Measurements from ENCODE around the gene TCAIM.
"Not testable (repeated sequence)": the region's sequence is repeated elsewhere in the genome, so short reads cannot be mapped to it uniquely, and the experiment has no call there.

Gene TCAIM

DNA sequence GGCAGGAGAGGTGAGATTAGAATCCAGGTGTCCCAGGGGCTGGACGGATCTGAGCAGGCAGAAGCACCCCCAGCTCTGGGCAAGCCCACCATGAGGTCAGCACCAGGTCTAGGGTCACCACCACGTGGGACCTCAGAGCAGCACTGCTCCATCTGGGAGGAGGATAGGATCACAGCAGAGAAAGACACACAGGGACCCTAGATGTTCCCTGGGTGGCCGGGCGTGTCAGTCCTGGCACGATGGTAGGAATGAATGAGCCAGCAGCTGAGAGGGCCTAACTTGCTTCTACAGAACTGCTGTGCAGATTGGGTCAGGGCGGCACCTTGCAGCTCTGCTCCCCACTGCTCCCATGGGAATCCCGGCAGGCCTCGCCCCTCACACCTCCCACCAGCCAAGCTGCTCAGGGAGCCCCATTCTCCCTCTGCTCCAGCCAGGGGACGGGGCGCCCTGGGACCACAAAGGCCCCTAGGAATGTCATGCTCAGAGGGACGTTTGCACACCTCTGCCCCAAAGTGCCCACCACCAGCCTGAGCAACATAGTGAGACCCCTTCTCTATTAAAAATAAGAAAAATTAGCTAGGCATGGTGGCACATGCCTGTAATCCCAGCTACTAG lies 72.6 kb downstream of the TCAIM start:
- Histone ChIP-seq H3K9ac (ENCODE audit: low read length in 5 of 5) (no peak overlapping the region), H3K27ac (ENCODE audit: low read depth, low read length) (no peak overlapping the region), H3K4me3 (ENCODE audit: low read depth in 1 of 5, low read length in 5 of 5) (no peak overlapping the region), H3K27me3 (ENCODE audit: control insufficient read depth in 5 of 5, insufficient read depth in 4 of 5, low read length in 5 of 5) (no peaks in the 10 kb centered on the region), H3K4me1 (ENCODE audit: control insufficient read depth in 5 of 5, insufficient read depth in 5 of 5, low read length in 5 of 5) (no peaks in the 10 kb centered on the region), H3K36me3 (ENCODE audit: control insufficient read depth in 5 of 5, insufficient read depth in 5 of 5, low read length in 5 of 5) (peaks cover 0 to 4% (median 3%) of the 10 kb centered on the region in 5 donors), H3K9me3 (ENCODE audit: control insufficient read depth in 5 of 5, low read length in 5 of 5) (no peaks in the 10 kb centered on the region)

DNA sequence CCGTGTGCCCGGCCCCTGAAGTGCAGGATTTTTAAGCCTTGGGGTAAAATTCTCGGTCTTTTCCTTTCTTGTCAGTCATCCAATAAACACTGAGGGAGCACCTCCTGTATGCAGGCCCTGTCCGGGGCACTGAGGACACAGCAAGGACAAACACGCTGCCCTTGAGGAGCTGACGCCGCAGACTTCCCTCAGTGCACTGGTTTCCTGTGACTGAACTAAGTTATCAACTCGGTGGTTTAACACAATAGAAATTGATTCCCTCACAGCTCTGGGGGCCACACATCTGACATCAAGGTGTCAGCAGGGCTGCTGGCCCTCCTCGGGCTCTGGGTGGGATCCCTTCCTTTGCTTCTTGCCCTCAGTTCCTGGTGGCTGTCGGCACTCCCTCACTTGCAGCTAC lies 73.8 kb downstream of the TCAIM start:
- Histone ChIP-seq H3K9me3 (ENCODE audit: control insufficient read depth in 5 of 5, low read length in 5 of 5) (no peaks in the 10 kb centered on the region), H3K9ac (ENCODE audit: low read length in 5 of 5) (no peak overlapping the region), H3K36me3 (ENCODE audit: control insufficient read depth in 5 of 5, insufficient read depth in 5 of 5, low read length in 5 of 5) (peaks cover 0 to 4% (median 3%) of the 10 kb centered on the region in 5 donors), H3K4me3 (ENCODE audit: low read depth in 1 of 5, low read length in 5 of 5) (no peak overlapping the region), H3K27ac (ENCODE audit: low read depth, low read length) (no peak overlapping the region), H3K27me3 (ENCODE audit: control insufficient read depth in 5 of 5, insufficient read depth in 4 of 5, low read length in 5 of 5) (no peaks in the 10 kb centered on the region), H3K4me1 (ENCODE audit: control insufficient read depth in 5 of 5, insufficient read depth in 5 of 5, low read length in 5 of 5) (no peaks in the 10 kb centered on the region)

DNA sequence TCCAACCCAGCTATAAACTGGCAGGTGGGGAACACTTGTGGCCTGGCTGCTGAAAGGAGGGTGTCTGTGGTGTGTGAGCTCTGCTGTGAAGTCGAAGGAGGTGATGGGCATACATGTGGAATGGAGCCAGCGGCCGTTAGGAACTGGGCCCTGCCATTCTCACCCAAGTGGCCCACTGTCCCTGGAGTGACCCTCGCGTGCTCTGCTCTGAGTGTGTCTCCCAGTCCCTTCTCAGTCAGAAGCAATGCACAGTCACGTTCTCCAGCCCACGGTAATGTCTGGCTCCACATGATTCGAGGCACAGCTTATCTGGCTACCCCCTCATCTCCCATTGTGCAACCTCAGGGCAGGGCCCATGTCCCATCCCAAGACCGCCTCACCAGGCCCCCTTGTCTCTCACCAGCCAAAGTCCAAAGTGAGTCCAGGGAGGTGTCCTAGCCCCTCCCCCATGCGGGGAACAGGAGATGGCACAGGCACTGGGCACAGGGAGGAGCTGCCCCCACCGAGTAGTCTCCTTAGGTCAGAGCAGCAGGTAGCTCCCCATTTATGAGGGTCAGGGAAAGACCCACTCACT lies 76.0 kb downstream of the TCAIM start:
- Histone ChIP-seq H3K27ac (ENCODE audit: low read depth, low read length) (no peak overlapping the region), H3K4me3 (ENCODE audit: low read depth in 1 of 5, low read length in 5 of 5) (no peak overlapping the region), H3K4me1 (ENCODE audit: control insufficient read depth in 5 of 5, insufficient read depth in 5 of 5, low read length in 5 of 5) (no peaks in the 10 kb centered on the region), H3K9ac (ENCODE audit: low read length in 5 of 5) (no peak overlapping the region), H3K27me3 (ENCODE audit: control insufficient read depth in 5 of 5, insufficient read depth in 4 of 5, low read length in 5 of 5) (no peaks in the 10 kb centered on the region), H3K36me3 (ENCODE audit: control insufficient read depth in 5 of 5, insufficient read depth in 5 of 5, low read length in 5 of 5) (peaks cover 0 to 1% (median 0%) of the 10 kb centered on the region in 5 donors), H3K9me3 (ENCODE audit: control insufficient read depth in 5 of 5, low read length in 5 of 5) (no peaks in the 10 kb centered on the region)

DNA sequence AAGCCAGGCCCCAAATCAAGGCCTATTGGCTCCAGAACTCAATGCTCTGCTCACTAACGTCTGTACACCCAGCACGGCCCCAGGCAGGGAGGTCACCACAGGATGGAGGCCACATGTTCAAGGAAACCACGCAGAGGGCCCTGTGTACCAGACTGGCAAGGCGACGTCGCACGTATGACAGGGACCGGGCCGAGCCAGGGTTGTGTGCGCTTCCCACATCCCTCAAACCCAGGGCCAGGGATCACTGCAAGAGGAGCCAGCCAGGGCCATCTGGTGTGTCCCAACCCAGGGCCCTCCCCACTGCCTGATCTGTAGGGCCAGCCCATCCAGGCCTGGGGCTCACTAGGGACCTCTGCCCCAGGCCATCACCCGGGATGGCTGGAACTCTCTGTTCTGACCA lies 76.9 kb downstream of the TCAIM start:
- H3K9ac ChIP-seq (ENCODE audit: low read length in 5 of 5) = no peak overlapping the region

DNA sequence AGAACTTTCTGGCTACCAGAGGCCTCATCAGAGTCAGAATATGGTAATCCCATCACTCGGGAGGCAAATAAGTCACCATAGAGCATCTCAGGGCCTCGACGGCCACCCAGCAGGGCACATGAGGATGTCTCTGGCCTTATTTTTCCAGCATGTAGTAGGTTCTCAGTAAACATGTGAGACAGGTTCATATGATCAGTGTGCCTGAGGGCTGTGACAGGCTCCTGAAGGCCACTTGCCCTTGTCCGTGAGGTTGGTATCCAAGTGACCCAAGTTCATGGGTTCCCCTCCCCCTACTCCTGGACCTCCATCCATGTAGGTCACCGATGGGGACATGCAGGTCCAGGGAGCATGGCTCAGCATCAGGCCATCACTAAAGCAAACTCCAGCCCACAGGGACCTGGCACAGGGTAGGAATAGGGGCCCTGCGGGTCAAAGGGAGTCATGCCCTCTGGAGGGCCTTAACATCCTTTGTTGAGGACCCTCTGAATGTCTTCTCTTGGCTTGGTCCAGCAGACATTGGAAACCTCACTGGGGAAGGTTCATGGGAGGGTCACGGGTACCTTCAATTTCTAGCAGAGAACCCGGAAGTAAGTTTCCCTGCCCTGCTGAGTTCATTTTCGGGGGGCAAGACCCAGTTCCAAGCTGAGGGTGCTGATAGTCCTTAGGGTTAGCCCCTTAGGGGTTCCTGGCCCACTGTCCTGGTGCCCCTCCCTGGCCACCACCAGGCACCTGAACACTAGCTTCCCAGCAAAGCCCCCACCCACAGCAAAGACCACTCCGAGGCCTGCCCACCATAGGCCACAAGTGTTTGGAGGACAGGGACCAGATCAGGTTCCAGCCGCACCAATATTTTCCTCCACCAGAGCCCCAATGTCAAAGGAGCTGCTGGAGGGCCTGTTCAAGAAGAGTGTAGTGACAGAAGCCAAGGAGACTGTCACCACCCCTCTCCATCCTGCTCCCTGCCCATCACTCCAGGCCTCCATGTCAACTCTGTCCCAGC lies 77.8 kb downstream of the TCAIM start:
- no peak overlapping the region for H3K4me3 ChIP-seq (ENCODE audit: low read depth in 1 of 5, low read length in 5 of 5)

More for the DNA sequence above, 76.9 kb downstream of the TCAIM start:
- H3K36me3 ChIP-seq (ENCODE audit: control insufficient read depth in 5 of 5, insufficient read depth in 5 of 5, low read length in 5 of 5) = no peaks in the 10 kb centered on the region
- no peaks in the 10 kb centered on the region for H3K9me3 ChIP-seq (ENCODE audit: control insufficient read depth in 5 of 5, low read length in 5 of 5)
- no peak overlapping the region for H3K4me3 ChIP-seq (ENCODE audit: low read depth in 1 of 5, low read length in 5 of 5)
- no peaks in the 10 kb centered on the region for H3K27me3 ChIP-seq (ENCODE audit: control insufficient read depth in 5 of 5, insufficient read depth in 4 of 5, low read length in 5 of 5)
- H3K4me1 ChIP-seq (ENCODE audit: control insufficient read depth in 5 of 5, insufficient read depth in 5 of 5, low read length in 5 of 5) = no peaks in the 10 kb centered on the region
- H3K27ac ChIP-seq (ENCODE audit: low read depth, low read length) = no peak overlapping the region

DNA sequence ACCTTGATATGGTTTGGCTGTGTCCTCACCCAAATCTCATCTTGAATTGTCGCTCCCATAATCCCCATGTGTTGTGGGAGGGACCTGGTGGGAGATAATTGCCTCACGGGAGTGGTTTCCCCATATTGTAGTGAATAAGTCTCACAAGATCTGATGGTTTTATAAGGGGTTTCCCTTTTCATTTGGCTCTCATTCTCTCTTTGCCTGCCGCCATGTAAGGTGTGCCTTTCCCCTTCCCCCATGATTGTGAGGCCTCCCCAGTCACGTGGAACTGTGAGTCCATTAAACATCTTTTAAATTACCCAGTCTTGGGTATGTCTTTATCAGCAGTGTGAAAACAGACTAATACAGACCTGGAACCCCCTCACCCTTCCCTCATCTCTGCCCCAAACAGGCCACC lies 79.6 kb downstream of the TCAIM start:
- not testable (repeated sequence) for H3K36me3 ChIP-seq (ENCODE audit: control insufficient read depth in 5 of 5, insufficient read depth in 5 of 5, low read length in 5 of 5); H3K4me1 ChIP-seq (ENCODE audit: control insufficient read depth in 5 of 5, insufficient read depth in 5 of 5, low read length in 5 of 5); H3K27me3 ChIP-seq (ENCODE audit: control insufficient read depth in 5 of 5, insufficient read depth in 4 of 5, low read length in 5 of 5); H3K9me3 ChIP-seq (ENCODE audit: control insufficient read depth in 5 of 5, low read length in 5 of 5); H3K9ac ChIP-seq (ENCODE audit: low read length in 5 of 5); H3K27ac ChIP-seq (ENCODE audit: low read depth, low read length); H3K4me3 ChIP-seq (ENCODE audit: low read depth in 1 of 5, low read length in 5 of 5)

More for the DNA sequence above, 77.8 kb downstream of the TCAIM start:
- H3K9ac ChIP-seq (ENCODE audit: low read length in 5 of 5) = no peak overlapping the region
- no peak overlapping the region for H3K27ac ChIP-seq (ENCODE audit: low read depth, low read length)
- no peaks in the 10 kb centered on the region for H3K9me3 ChIP-seq (ENCODE audit: control insufficient read depth in 5 of 5, low read length in 5 of 5)
- H3K27me3 ChIP-seq (ENCODE audit: control insufficient read depth in 5 of 5, insufficient read depth in 4 of 5, low read length in 5 of 5) = no peaks in the 10 kb centered on the region
- H3K4me1 ChIP-seq (ENCODE audit: control insufficient read depth in 5 of 5, insufficient read depth in 5 of 5, low read length in 5 of 5) = no peaks in the 10 kb centered on the region
- H3K36me3 ChIP-seq (ENCODE audit: control insufficient read depth in 5 of 5, insufficient read depth in 5 of 5, low read length in 5 of 5) = no peaks in the 10 kb centered on the region

DNA sequence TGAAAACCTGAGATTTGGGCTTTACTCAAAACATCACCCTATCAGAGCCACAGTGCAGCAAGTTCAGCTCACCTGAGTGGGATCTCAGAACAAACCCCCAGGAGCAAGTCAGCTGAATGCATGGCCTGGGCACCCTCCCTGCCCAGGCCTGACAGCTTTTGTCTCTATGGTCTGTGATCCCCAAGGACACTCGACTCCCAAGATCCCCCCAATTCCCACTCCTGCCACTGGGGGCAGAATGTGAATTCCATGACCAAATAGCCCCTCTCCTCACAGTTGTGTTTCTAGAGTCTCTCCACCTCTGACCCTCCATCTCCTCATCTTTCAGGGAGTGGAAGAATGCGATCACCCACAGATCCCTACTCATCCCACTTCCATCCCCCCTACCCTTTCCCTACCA lies 80.0 kb downstream of the TCAIM start:
- no peaks in the 10 kb centered on the region for H3K9me3 ChIP-seq (ENCODE audit: control insufficient read depth in 5 of 5, low read length in 5 of 5)
- no peaks in the 10 kb centered on the region for H3K4me1 ChIP-seq (ENCODE audit: control insufficient read depth in 5 of 5, insufficient read depth in 5 of 5, low read length in 5 of 5)
- no peaks in the 10 kb centered on the region for H3K36me3 ChIP-seq (ENCODE audit: control insufficient read depth in 5 of 5, insufficient read depth in 5 of 5, low read length in 5 of 5)
- no peak overlapping the region for H3K4me3 ChIP-seq (ENCODE audit: low read depth in 1 of 5, low read length in 5 of 5)
- no peaks in the 10 kb centered on the region for H3K27me3 ChIP-seq (ENCODE audit: control insufficient read depth in 5 of 5, insufficient read depth in 4 of 5, low read length in 5 of 5)
- H3K27ac ChIP-seq (ENCODE audit: low read depth, low read length) = no peak overlapping the region
- no peak overlapping the region for H3K9ac ChIP-seq (ENCODE audit: low read length in 5 of 5)

DNA sequence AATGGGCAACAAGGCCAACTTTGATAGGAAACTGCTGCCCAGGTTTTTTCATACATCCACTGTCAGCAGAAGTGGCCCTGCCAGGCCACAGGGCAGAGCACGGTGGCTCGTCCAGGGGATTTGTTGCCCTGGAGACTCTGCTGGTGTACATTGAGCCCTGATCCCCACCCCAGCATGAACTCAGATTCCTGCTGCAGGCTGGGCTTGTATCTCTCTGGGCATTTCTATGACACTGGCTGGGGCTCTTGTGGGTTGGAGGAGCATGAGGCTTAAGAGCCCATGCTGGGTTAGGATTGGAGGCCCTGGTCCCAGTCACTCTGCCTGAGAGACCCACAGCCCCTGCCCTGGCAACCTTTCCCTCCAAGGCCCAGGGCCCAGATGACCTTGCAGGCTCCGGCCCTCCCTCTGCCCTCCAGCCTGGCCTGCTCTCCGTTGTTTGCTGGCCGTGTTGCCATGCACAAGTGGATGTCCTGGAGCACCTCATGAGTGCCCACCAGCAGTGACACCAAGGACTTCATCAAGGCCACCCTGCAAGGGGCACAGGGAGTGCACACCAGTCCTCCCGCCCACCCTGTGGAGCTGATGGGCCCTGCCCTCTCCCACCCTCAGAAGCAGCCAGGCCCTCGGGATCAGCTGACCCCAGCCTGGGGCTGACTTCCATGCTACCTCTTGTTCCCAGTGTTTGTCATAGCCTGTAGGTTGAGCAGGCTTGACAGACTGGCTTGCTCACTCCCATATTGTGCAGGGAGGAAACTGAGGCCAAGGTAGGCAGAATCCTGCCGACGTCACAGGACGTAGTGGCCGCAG lies 80.8 kb downstream of the TCAIM start:
- Histone ChIP-seq H3K27me3 (ENCODE audit: control insufficient read depth in 5 of 5, insufficient read depth in 4 of 5, low read length in 5 of 5) (no peaks in the 10 kb centered on the region), H3K9ac (ENCODE audit: low read length in 5 of 5) (no peak overlapping the region), H3K27ac (ENCODE audit: low read depth, low read length) (no peak overlapping the region), H3K36me3 (ENCODE audit: control insufficient read depth in 5 of 5, insufficient read depth in 5 of 5, low read length in 5 of 5) (no peaks in the 10 kb centered on the region), H3K4me3 (ENCODE audit: low read depth in 1 of 5, low read length in 5 of 5) (no peak overlapping the region), H3K9me3 (ENCODE audit: control insufficient read depth in 5 of 5, low read length in 5 of 5) (no peaks in the 10 kb centered on the region), H3K4me1 (ENCODE audit: control insufficient read depth in 5 of 5, insufficient read depth in 5 of 5, low read length in 5 of 5) (no peaks in the 10 kb centered on the region)

DNA sequence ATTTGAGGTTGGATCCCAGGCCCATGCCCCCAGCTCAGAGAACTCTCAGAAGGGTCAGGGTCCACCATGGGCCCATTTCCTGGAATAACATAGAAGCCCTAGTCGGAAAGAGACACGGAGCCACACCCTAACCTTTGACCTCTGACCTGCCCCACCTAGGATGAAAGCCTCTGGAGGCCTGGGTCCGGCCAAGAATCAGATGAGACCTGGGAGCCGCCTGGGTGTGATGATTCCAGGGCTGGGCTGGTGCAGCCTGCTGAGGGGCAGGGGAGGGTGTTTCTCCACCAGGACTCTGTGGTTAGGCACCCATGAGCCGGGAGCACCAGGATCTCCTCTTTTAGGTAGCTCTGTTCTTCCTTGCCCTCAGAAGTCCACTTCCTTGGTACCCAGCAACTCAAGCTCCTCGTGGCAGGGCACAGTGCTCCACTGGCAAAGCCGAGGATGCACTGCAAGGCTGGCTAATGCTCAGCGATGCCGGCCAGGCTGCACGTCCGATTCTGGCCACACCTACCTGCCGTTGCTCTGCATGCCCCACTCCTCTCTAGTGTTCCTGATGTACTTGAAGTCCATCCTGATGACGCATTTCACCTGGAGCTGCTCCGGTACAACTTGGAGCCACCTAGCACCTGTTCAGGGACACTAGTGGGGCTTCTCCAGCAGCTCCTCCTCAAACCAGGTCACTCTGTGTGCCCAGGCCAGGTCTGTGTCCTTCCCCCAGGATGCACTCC lies 81.5 kb downstream of the TCAIM start:
- H3K27ac ChIP-seq (ENCODE audit: low read depth, low read length) = no peak overlapping the region

More for the DNA sequence above, 81.5 kb downstream of the TCAIM start:
- Histone ChIP-seq H3K4me3 (ENCODE audit: low read depth in 1 of 5, low read length in 5 of 5) (no peak overlapping the region), H3K27me3 (ENCODE audit: control insufficient read depth in 5 of 5, insufficient read depth in 4 of 5, low read length in 5 of 5) (peaks cover 0 to 2% (median 0%) of the 10 kb centered on the region in 5 donors), H3K9ac (ENCODE audit: low read length in 5 of 5) (no peak overlapping the region), H3K4me1 (ENCODE audit: control insufficient read depth in 5 of 5, insufficient read depth in 5 of 5, low read length in 5 of 5) (no peaks in the 10 kb centered on the region), H3K9me3 (ENCODE audit: control insufficient read depth in 5 of 5, low read length in 5 of 5) (no peaks in the 10 kb centered on the region), H3K36me3 (ENCODE audit: control insufficient read depth in 5 of 5, insufficient read depth in 5 of 5, low read length in 5 of 5) (no peaks in the 10 kb centered on the region)
